GM12873 (cell line): ENCODE results near the gene PISD.
A peak's percentile ranks its signal among the peaks of the same experiment; 100 is the strongest.

Source experiments
- CTCF ChIP-seq: IDR thresholded peaks from 2 replicates; pipeline ENCODE4 v1.5.1; 2012; ENCODE audit warnings: low read depth, mild to moderate bottlenecking, moderate library complexity, low read length, control low read depth; ENCODE audit not compliant: insufficient read depth; ENCODE audit errors: missing control alignments

PISD gene

DNA sequence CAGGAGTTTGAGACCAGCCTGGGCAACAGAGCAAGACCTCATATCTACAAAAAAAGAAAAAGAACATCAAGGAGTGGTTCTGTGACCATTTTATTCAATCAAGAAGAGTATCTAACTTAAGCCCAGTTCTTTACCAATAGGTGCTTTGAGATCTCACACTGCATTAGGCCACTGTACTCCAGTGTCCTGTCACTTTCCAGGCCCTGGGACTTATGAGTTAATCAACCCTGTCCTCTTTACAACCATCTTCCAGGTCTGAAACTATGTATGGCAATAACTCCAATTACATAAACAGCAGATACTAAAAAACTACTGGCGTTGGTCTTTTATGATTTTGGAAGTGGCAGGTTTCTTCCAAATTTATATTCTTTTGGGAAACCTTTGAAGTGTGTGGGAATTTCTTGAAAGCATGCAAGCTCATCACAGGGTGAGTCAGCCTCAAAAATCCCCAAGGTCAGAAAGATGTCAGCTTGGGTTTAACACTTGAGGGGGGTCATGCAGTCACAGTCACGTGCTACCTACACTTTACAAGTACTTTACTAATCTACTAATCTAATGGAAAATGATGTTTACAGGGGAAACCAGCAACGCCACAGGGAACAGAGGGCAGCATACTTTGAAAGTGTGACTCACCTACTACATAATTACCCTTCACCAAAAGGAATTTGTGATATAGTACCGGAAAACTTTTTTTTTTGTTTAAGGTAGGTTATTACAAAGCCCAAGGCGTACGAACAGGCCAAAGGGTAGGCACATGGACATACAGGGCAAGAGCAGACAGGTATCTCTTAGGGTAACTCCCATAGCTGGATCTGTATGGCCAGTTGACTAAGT, 15.6 kb downstream of the PISD start:
- TF ChIP-seq CTCF = no peak

- TF ChIP-seq CTCF = no peak
Observed at GRCh38 chr22:31639436-31640039, 22.5 kb downstream of the PISD start.

- TF ChIP-seq CTCF = no peak
Observed at GRCh38 chr22:31637891-31638618, 24.0 kb downstream of the PISD start.

DNA sequence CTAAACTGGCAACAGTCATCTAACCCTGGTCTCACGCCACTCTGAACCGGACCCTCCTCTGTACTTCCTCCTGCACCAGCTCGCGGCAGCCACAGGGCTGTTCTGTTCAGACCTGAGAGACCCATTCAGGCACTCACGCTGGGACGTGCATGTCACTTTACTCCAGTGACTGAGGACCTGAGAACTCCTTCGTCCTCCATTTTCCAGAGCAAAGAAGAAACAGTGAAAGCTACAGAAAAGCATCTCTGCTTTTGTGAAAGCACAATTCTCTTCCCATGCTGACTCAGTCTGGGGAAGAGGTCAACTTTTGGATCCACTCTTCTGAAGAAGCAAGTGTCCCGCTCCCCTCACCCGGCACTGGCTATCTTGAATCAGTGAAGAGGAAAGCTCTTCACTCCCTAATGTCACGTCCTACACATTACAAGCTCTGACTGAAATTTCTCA, 24.5 kb downstream of the PISD start:
- TF ChIP-seq CTCF = peak; percentile 60

DNA sequence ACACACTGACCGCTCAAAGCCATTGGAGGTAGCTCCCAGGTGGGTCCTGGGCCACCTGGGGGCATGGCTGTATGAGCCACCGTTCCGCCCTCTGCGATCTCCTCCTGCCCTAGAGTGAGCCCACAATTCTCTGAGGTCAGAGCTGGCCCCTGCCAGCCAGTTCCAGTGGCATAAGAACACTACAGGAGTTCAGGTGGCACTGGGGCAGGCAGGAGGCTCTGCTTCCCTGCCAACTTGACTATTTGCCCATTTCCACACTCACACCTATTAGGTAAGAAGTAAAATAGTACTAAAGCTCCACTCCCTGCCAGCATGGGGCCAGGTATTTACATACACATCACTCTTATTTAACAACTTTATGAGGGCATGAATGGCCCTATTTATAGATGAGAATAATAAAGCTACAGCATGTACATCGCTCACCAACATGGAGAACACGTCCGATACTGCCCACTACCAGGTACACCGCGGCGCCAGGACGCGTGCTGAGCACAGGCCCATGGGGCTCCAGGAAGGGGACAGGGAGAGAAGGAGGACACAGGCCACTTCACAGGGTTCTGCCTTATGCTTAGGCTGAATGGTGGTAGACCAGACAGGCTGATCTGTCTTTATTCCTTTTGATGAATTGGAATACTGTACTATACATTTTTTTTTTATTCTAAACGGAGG, 26.2 kb downstream of the PISD start:
- TF ChIP-seq CTCF = no peak

- TF ChIP-seq CTCF = no peak
Observed at GRCh38 chr22:31631436-31631835, 30.6 kb downstream of the PISD start.
